ENCODE data around the gene ANAPC15. TPM values are rescaled to one million over a fixed set of nuclear protein-coding genes. Genes with fewer than 3 reads are reported as not detected.

The ANAPC15 gene
- total RNA-seq, 1 experiment from 2014 or later, result 124 TPM

GRCh38 chr11:72105888-72106287 lies 6.6 kb downstream of the ANAPC15 start, which contains the start of gene TOMT:
Gene TOMT, plus strand, starts transcription at chr11:72105924. Its CDS starts 28 bp downstream, at chr11:72105952.
- H3K27me3 ChIP-seq, result no peaks in the 10 kb centered on the region
- no peak for DNase-seq
- H3K4me3 ChIP-seq, result no peak within 1 kb of the TSS
- H3K36me3 ChIP-seq, result peaks cover 38% of the 10 kb centered on the region
- H3K9me3 ChIP-seq, result no peaks in the 10 kb centered on the region

GRCh38 chr11:72103754-72104167 lies 8.7 kb downstream of the ANAPC15 start:
- Histone ChIP-seq H3K4me3 (peak overlapping the region; percentile 21), H3K27me3 (no peaks in the 10 kb centered on the region), H3K9me3 (no peaks in the 10 kb centered on the region), H3K36me3 (peaks cover 33% of the 10 kb centered on the region)
- DNase-seq, result no peak

GRCh38 chr11:72102946-72103753 lies 9.3 kb downstream of the ANAPC15 start, which contains the start of gene LAMTOR1:
Gene LAMTOR1, minus strand, starts transcription at chr11:72103297. Its CDS starts 73 bp downstream, at chr11:72103224.
- Histone ChIP-seq H3K36me3 (peaks cover 39% of the 10 kb centered on the region), H3K4me3 (peak within 1 kb of the TSS; percentile 97), H3K27me3 (no peaks in the 10 kb centered on the region), H3K9me3 (no peaks in the 10 kb centered on the region)
- DNase-seq, result peak; percentile 98

GRCh38 chr11:72102631-72102945 lies 9.9 kb downstream of the ANAPC15 start:
- no peaks in the 10 kb centered on the region for H3K27me3 ChIP-seq
- peaks cover 40% of the 10 kb centered on the region for H3K36me3 ChIP-seq
- no peaks in the 10 kb centered on the region for H3K9me3 ChIP-seq
- no peak for DNase-seq
- peak overlapping the region; percentile 97 for H3K4me3 ChIP-seq

- H3K9me3 ChIP-seq, result no peaks in the 10 kb centered on the region
- H3K27me3 ChIP-seq, result no peaks in the 10 kb centered on the region
- peaks cover 44% of the 10 kb centered on the region for H3K36me3 ChIP-seq
- no peak for DNase-seq
- peak overlapping the region; percentile 97 for H3K4me3 ChIP-seq
Observed at GRCh38 chr11:72102162-72102561, 10.3 kb downstream of the ANAPC15 start.

- no peaks in the 10 kb centered on the region for H3K9me3 ChIP-seq
- no peak overlapping the region for H3K4me3 ChIP-seq
- DNase-seq, result no peak
- H3K27me3 ChIP-seq, result no peaks in the 10 kb centered on the region
- H3K36me3 ChIP-seq, result peaks cover 56% of the 10 kb centered on the region
Observed at GRCh38 chr11:72100462-72100861, 12.0 kb downstream of the ANAPC15 start.

- Histone ChIP-seq H3K36me3 (peaks cover 60% of the 10 kb centered on the region), H3K4me3 (no peak overlapping the region), H3K27me3 (no peaks in the 10 kb centered on the region), H3K9me3 (no peaks in the 10 kb centered on the region)
- DNase-seq, result no peak
Observed at GRCh38 chr11:72100009-72100408, 12.5 kb downstream of the ANAPC15 start.

GRCh38 chr11:72098741-72099140 lies 13.8 kb downstream of the ANAPC15 start:
- Histone ChIP-seq H3K9me3 (no peaks in the 10 kb centered on the region), H3K27me3 (no peaks in the 10 kb centered on the region), H3K4me3 (no peak overlapping the region), H3K36me3 (peaks cover 57% of the 10 kb centered on the region)
- no peak for DNase-seq

GRCh38 chr11:72091292-72091691 lies 21.2 kb downstream of the ANAPC15 start:
- Histone ChIP-seq H3K36me3 (peaks cover 28% of the 10 kb centered on the region), H3K4me3 (no peak overlapping the region), H3K27me3 (no peaks in the 10 kb centered on the region), H3K9me3 (no peaks in the 10 kb centered on the region)
- DNase-seq, result peak; percentile 45

- no peaks in the 10 kb centered on the region for H3K9me3 ChIP-seq
- no peak for DNase-seq
- peaks cover 20% of the 10 kb centered on the region for H3K36me3 ChIP-seq
- no peak overlapping the region for H3K4me3 ChIP-seq
- no peaks in the 10 kb centered on the region for H3K27me3 ChIP-seq
Observed at GRCh38 chr11:72088076-72088808, 24.3 kb downstream of the ANAPC15 start.

- Histone ChIP-seq H3K27me3 (no peaks in the 10 kb centered on the region), H3K9me3 (no peaks in the 10 kb centered on the region), H3K36me3 (peaks cover 13% of the 10 kb centered on the region), H3K4me3 (no peak overlapping the region)
- DNase-seq, result no peak
Observed at GRCh38 chr11:72085621-72086351, 26.7 kb downstream of the ANAPC15 start.

- Histone ChIP-seq H3K4me3 (no peak overlapping the region), H3K9me3 (no peaks in the 10 kb centered on the region), H3K36me3 (peaks cover 7% of the 10 kb centered on the region), H3K27me3 (no peaks in the 10 kb centered on the region)
- no peak for DNase-seq
Observed at GRCh38 chr11:72084965-72085364, 27.5 kb downstream of the ANAPC15 start.

- no peak for DNase-seq
- Histone ChIP-seq H3K27me3 (no peaks in the 10 kb centered on the region), H3K9me3 (no peaks in the 10 kb centered on the region), H3K36me3 (peaks cover 5% of the 10 kb centered on the region), H3K4me3 (no peak overlapping the region)
Observed at GRCh38 chr11:72084076-72084475, 28.4 kb downstream of the ANAPC15 start.

- Histone ChIP-seq H3K4me3 (no peak overlapping the region), H3K27me3 (no peaks in the 10 kb centered on the region)
- no peak for DNase-seq
Observed at GRCh38 chr11:72083414-72083813, 29.1 kb downstream of the ANAPC15 start.

GRCh38 chr11:72081821-72082453 lies 30.6 kb downstream of the ANAPC15 start:
- H3K4me3 ChIP-seq, result no peak overlapping the region
- no peaks in the 10 kb centered on the region for H3K27me3 ChIP-seq
- peaks cover 8% of the 10 kb centered on the region for H3K36me3 ChIP-seq
- DNase-seq, result no peak
- H3K9me3 ChIP-seq, result no peaks in the 10 kb centered on the region

More at GRCh38 chr11:72083414-72083813, 29.1 kb downstream of the ANAPC15 start:
- Histone ChIP-seq H3K36me3 (peaks cover 6% of the 10 kb centered on the region), H3K9me3 (no peaks in the 10 kb centered on the region)

- no peaks in the 10 kb centered on the region for H3K27me3 ChIP-seq
- no peaks in the 10 kb centered on the region for H3K9me3 ChIP-seq
- DNase-seq, result no peak
- peaks cover 13% of the 10 kb centered on the region for H3K36me3 ChIP-seq
- H3K4me3 ChIP-seq, result peak overlapping the region; percentile 93
Observed at GRCh38 chr11:72081184-72081644, 31.3 kb downstream of the ANAPC15 start.

All from MG63 (cell line).